ENCODE results near the gene HOXC11.

GRCh38 chr12:53991077-53991460 is 18.1 kb downstream of the HOXC11 start:
- no peak for TF ChIP-seq CTCF (IDR thresholded peaks at IDR 0.05)
- peak in 1 of 3 donors; percentile 31 for TF ChIP-seq POLR2AphosphoS5 (IDR thresholded peaks at IDR 0.05)
- peak in 1 of 2 donors; percentile 38 for TF ChIP-seq POLR2A (IDR thresholded peaks at IDR 0.05)
- no peak for TF ChIP-seq EP300 (IDR thresholded peaks at IDR 0.05)
